HepG2 (cell line): Measurements from ENCODE around the gene BTBD3. TPM values are rescaled to one million over a fixed set of nuclear protein-coding genes. Genes with fewer than 3 reads are reported as not detected.

Experiments used
- ATAC-seq: fragments of 200-7000 bp; cut with Tn5 transposase; 3 replicates; pipeline ENCODE4 v1.9.1; 2020; ENCODE audit warnings: mild to moderate bottlenecking, moderate library complexity
- BruUV-seq: library from RNA; stranded (reverse); fragments of 400-500 nt; replicated peaks from 2 replicates; lab custom pipeline; 2021; lab: Mats Ljungman, UMichigan
- CTCF ChIA-PET: fragments of 300-600 bp; formaldehyde crosslinking; extraction: SDS; loops from one replicate; lab custom pipeline; 2021; ENCODE audit warnings: low total read pairs, inconsistent platforms, low intra/inter-chr PET ratio; lab: Yijun Ruan, JAX
- POLR2A ChIA-PET: fragments of 350-600 bp; sonication (Branson Sonifier 250); formaldehyde crosslinking; loops from one replicate; lab custom pipeline; 2020; ENCODE audit warnings: antibody characterized with exemption, inconsistent platforms; lab: Yijun Ruan, JAX
- DNase-seq: peaks from one replicate; pipeline ENCODE4 v3.0.0-alpha.2; 2015; ENCODE audit warnings: low spot score
- FAIRE-seq: peaks from 3 replicates; lab custom pipeline; 2011; peaks lifted over from hg19 to GRCh38; lab: Jason Lieb, UNC
- H2AFZ ChIP-seq: one replicate; pipeline ENCODE4 v1.6.1; 2011; ENCODE audit warnings: low read length, inconsistent platforms
- H3K27ac ChIP-seq: fragments of 300-600 bp; 3 replicates; pipeline ENCODE4 v1.8.0; 2011; ENCODE audit warnings: mixed run types, mild to moderate bottlenecking, mixed read lengths, low read length, inconsistent platforms; ENCODE audit not compliant: insufficient read depth; ENCODE audit errors: extremely low read length
- H3K27me3 ChIP-seq, 2 experiments: fragments of 200-600 bp in 1 of 2; 2 replicates in 1 of 2; 3 replicates in 1 of 2; pipeline versions ENCODE4 v1.6.0 to v1.8.0; 2011; ENCODE audit warnings: low read length in 2 of 2, mild to moderate bottlenecking in 2 of 2, moderate library complexity in 2 of 2, inconsistent platforms in 1 of 2; ENCODE audit not compliant: insufficient read depth in 2 of 2, control insufficient read depth in 1 of 2
- H3K36me3 ChIP-seq, 2 experiments: fragments of 200-600 bp in 1 of 2; replicated peaks in 1 of 2; 2 replicates in 1 of 2; 3 replicates in 1 of 2; pipeline versions ENCODE4 v1.5.1 to v1.8.0; 2011; ENCODE audit warnings: low read length in 2 of 2, inconsistent platforms in 1 of 2; ENCODE audit not compliant: insufficient read depth in 2 of 2, control insufficient read depth in 1 of 2
- H3K4me1 ChIP-seq: 2 replicates; pipeline ENCODE4 v1.5.1; 2012; ENCODE audit warnings: low read length, inconsistent platforms; ENCODE audit not compliant: insufficient read depth
- H3K4me2 ChIP-seq: 2 replicates; pipeline ENCODE4 v1.6.0; 2011; ENCODE audit warnings: low read depth, low read length, inconsistent platforms
- H3K4me3 ChIP-seq, 3 experiments: fragments of 200-600 bp in 1 of 3; sonication (generic), shearing (Covaris generic) in 1 of 3; replicated peaks in 1 of 3; 2 replicates each; pipeline ENCODE4 v1.5.1; 2011 to 2016; ENCODE audit warnings: low read length in 3 of 3, inconsistent platforms in 2 of 3, low read depth in 2 of 3, mild to moderate bottlenecking in 2 of 3, control low read depth in 1 of 3, mixed read lengths in 1 of 3; ENCODE audit not compliant: insufficient read depth in 1 of 3
- H3K79me2 ChIP-seq: one replicate; pipeline ENCODE4 v1.6.1; 2011; ENCODE audit warnings: low read length, inconsistent platforms; ENCODE audit not compliant: insufficient read depth
- H3K9ac ChIP-seq: 2 replicates; pipeline ENCODE4 v1.6.0; 2011; ENCODE audit warnings: mild to moderate bottlenecking, low read depth, low read length, inconsistent platforms; ENCODE audit not compliant: insufficient read depth
- H3K9me3 ChIP-seq: 2 replicates; pipeline ENCODE4 v1.5.1; 2012; ENCODE audit warnings: mild to moderate bottlenecking, low read length
- H4K20me1 ChIP-seq: 2 replicates; pipeline ENCODE4 v1.6.0; 2011; ENCODE audit warnings: inconsistent platforms, mild to moderate bottlenecking, low read length, moderate library complexity; ENCODE audit not compliant: insufficient read depth
- AGO2 ChIP-seq: fragments of 200-400 bp; formaldehyde crosslinking; optimal IDR thresholded peaks from 2 replicates; pipeline ENCODE3; 2017; ENCODE audit warnings: mild to moderate bottlenecking, low read depth, low read length, moderate library complexity
- EEA1 ChIP-seq: sonication (generic); formaldehyde crosslinking; IDR thresholded peaks from 2 replicates; pipeline ENCODE4 v1.5.1; 2020; ENCODE audit warnings: mild to moderate bottlenecking, missing genetic modification reagents, borderline replicate concordance
- MXD4 ChIP-seq: IDR thresholded peaks from 2 replicates; pipeline ENCODE4 v1.6.1; 2016; ENCODE audit warnings: mild to moderate bottlenecking, missing biosample characterization, missing genetic modification reagents
- PHB2 ChIP-seq: fragments of 450-650 bp; IDR thresholded peaks from 2 replicates; pipeline ENCODE4 v1.6.1; 2018; ENCODE audit not compliant: partially characterized antibody
- RBM22 ChIP-seq: fragments of 200-400 bp; formaldehyde crosslinking; optimal IDR thresholded peaks from 2 replicates; pipeline ENCODE3; 2017; ENCODE audit warnings: mild to moderate bottlenecking, low read length, moderate library complexity
- ZNF12 ChIP-seq: sonication (generic); formaldehyde crosslinking; IDR thresholded peaks from 2 replicates; pipeline ENCODE4 v1.5.0; 2020; ENCODE audit warnings: missing genetic modification reagents
- ZNF44 ChIP-seq: sonication (generic); formaldehyde crosslinking; IDR thresholded peaks from 2 replicates; pipeline ENCODE4 v1.5.1; 2020; ENCODE audit warnings: mild to moderate bottlenecking, missing genetic modification reagents
- ZNF619 ChIP-seq: sonication (generic); formaldehyde crosslinking; IDR thresholded peaks from 2 replicates; pipeline ENCODE4 v1.4.0; 2020; ENCODE audit warnings: mild to moderate bottlenecking, missing genetic modification reagents
- ZNF713 ChIP-seq: sonication (generic); formaldehyde crosslinking; IDR thresholded peaks from 2 replicates; pipeline ENCODE4 v1.4.0; 2020; ENCODE audit warnings: mild to moderate bottlenecking, missing genetic modification reagents
- WGBS: methylation state at CpG from one replicate; pipeline ENCODE4 v1.1.6; 2017; ENCODE audit warnings: low lambda C conversion rate; 5-methylcytosine and 5-hydroxymethylcytosine counted together
- in situ Hi-C: cut with HindIII; loops from 2 replicates; pipeline ENCODE4 v1.10.0; 2017; ENCODE audit warnings: low pct_unique_long_range_greater_than_20kb; ENCODE audit not compliant: extremely low pct_ligation_motif_present
- intact Hi-C: fragments of 100-400 bp; cut with micrococcal nuclease; formaldehyde crosslinking; loops from one replicate; pipeline ENCODE4 v1.10.0; 2022; ENCODE audit not compliant: unreplicated experiment
- polyA plus RNA-seq, 8 experiments: library from polyadenylated mRNA; depleted of rRNA in 3 of 8; stranded (reverse) in 7 of 8; unstranded in 1 of 8; fragments of >200 nt; fragmentation: Illumina TruSeq in 4 of 8; extraction: Trizol in 4 of 8; gene quantifications; 2 replicates each; pipeline versions ENCODE4 v1.2.1 to v1.2.3, GENCODE V29; 2011 to 2016; ENCODE audit warnings: low read depth in 4 of 8, missing spikeins in 1 of 8, mixed read lengths in 1 of 8; ENCODE audit not compliant: insufficient read depth in 1 of 8
- total RNA-seq, 5 experiments: library from RNA; depleted of rRNA; stranded (reverse); fragments of >200 nt; fragmentation: Illumina TruSeq; extraction: Trizol; gene quantifications; 2 replicates each; pipeline ENCODE4 v1.2.3, GENCODE V29; 2016; ENCODE audit warnings: low read depth in 1 of 5
- TF ChIP-seq, protein P1 (sequence below): sonication (generic); formaldehyde crosslinking; IDR thresholded peaks from 2 replicates; pipeline ENCODE4 v1.4.0; 2020; ENCODE audit warnings: missing genetic modification reagents, borderline replicate concordance
- TF ChIP-seq, protein P2 (sequence below): sonication (generic); formaldehyde crosslinking; IDR thresholded peaks from 2 replicates; pipeline ENCODE4 v1.8.0; 2022; ENCODE audit warnings: mild to moderate bottlenecking, missing genetic modification reagents, borderline replicate concordance
- TF ChIP-seq, protein P3 (sequence below): sonication (generic); formaldehyde crosslinking; conservative IDR thresholded peaks from 2 replicates; pipeline ENCODE4 v1.8.1; 2023; ENCODE audit warnings: missing genetic modification reagents

The BTBD3 gene
- total and polyA plus RNA-seq, 2 of the 13 experiments (the other 11 are each of a cell fraction or from before 2014, with no cell fraction given) = 32.2 to 41.8 TPM

DNA sequence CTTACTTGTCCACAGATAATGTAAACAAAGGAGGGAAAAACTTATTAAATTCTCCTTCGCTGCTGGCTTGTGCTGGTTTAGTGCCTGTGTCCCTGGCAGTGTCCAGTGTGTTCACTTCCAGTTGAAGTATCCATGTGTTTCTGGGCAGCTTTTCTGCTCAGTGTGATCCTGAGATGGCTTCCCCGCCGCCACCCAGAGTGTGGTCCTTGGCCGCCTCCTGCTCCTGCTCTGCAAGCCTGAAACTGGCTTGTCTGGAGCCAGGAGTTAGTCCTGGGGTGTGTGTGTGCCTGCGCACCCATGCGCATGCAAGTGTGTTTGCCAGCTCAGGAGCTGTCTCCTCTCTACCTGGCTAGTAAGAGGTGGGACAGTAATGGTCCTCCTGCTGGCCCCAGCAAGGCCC lies 7.2 kb downstream of the BTBD3 start:
- Histone ChIP-seq H4K20me1 (no peaks in the 10 kb centered on the region), H3K36me3 (peaks cover 11 to 44% of the 10 kb centered on the region in 2 experiments; a peak in 4 of 5 replicates), H3K4me2 (no peak overlapping the region), H3K27me3 (no peaks in the 10 kb centered on the region), H3K9me3 (no peaks in the 10 kb centered on the region), H3K4me1 (no peaks in the 10 kb centered on the region), H2AFZ (no peak overlapping the region), H3K4me3 (no peak overlapping the region), H3K79me2 (no peaks in the 10 kb centered on the region), H3K27ac (no peak overlapping the region), H3K9ac (no peak overlapping the region)
- in situ Hi-C loops = no loop called here
- WGBS = 92% methylated on average over 6 of the region's 6 CpGs
- ATAC-seq = no peak; the same call in 2 of the 3 replicates
- intact Hi-C loops = no loop called here
- peak; percentile 39 for TF ChIP-seq AGO2
- TF ChIP-seq RBM22 = peak; percentile 80
- no peak for TF ChIP-seq EEA1
- TF ChIP-seq ZNF619 (CRISPR knock-in tag) = no peak
- CTCF ChIA-PET = no interaction called here
- no peak for FAIRE-seq
- POLR2A ChIA-PET = no interaction called here
- DNase-seq = no peak
- BruUV-seq = no TSS peak

- H3K4me1 ChIP-seq = no peaks in the 10 kb centered on the region
- no peak overlapping the region for H3K27ac ChIP-seq
- intact Hi-C loops = loop anchor here (2.0 kb wide), 1 partner anchor 14 kb away; no protein-coding TSS in a partner anchor
- no peaks in the 10 kb centered on the region for H3K9me3 ChIP-seq
- no peak overlapping the region for H2AFZ ChIP-seq
- no peak overlapping the region for H3K4me3 ChIP-seq
- WGBS = 96% methylated on average over 4 of the region's 4 CpGs
- in situ Hi-C loops = no loop called here
- no peaks in the 10 kb centered on the region for H3K79me2 ChIP-seq
- TF ChIP-seq ZNF12 (CRISPR knock-in tag) (no peak), MXD4 (CRISPR knock-in tag) (no peak), PHB2 (no peak), ZNF44 (CRISPR knock-in tag) (no peak), ZNF713 (CRISPR knock-in tag) (no peak)
- TF ChIP-seq, protein P1, sequence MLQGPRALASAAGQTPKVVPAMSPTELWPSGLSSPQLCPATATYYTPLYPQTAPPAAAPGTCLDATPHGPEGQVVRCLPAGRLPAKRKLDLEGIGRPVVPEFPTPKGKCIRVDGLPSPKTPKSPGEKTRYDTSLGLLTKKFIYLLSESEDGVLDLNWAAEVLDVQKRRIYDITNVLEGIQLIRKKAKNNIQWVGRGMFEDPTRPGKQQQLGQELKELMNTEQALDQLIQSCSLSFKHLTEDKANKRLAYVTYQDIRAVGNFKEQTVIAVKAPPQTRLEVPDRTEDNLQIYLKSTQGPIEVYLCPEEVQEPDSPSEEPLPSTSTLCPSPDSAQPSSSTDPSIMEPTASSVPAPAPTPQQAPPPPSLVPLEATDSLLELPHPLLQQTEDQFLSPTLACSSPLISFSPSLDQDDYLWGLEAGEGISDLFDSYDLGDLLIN (CRISPR knock-in tag) = no peak
- TF ChIP-seq, protein P2, sequence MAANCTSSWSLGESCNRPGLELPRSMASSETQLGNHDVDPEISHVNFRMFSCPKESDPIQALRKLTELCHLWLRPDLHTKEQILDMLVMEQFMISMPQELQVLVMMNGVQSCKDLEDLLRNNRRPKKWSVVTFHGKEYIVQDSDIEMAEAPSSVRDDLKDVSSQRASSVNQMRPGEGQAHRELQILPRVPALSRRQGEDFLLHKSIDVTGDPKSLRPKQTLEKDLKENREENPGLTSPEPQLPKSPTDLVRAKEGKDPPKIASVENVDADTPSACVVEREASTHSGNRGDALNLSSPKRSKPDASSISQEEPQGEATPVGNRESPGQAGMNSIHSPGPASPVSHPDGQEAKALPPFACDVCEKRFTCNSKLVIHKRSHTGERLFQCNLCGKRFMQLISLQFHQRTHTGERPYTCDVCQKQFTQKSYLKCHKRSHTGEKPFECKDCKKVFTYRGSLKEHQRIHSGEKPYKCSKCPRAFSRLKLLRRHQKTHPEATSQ (CRISPR knock-in tag) = no peak
- TF ChIP-seq, protein P3, sequence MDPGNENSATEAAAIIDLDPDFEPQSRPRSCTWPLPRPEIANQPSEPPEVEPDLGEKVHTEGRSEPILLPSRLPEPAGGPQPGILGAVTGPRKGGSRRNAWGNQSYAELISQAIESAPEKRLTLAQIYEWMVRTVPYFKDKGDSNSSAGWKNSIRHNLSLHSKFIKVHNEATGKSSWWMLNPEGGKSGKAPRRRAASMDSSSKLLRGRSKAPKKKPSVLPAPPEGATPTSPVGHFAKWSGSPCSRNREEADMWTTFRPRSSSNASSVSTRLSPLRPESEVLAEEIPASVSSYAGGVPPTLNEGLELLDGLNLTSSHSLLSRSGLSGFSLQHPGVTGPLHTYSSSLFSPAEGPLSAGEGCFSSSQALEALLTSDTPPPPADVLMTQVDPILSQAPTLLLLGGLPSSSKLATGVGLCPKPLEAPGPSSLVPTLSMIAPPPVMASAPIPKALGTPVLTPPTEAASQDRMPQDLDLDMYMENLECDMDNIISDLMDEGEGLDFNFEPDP (CRISPR knock-in tag) = no peak
- peaks cover 9 to 39% of the 10 kb centered on the region in 2 experiments; a peak in 4 of 5 replicates for H3K36me3 ChIP-seq
- no peak overlapping the region for H3K9ac ChIP-seq
- H3K27me3 ChIP-seq = no peaks in the 10 kb centered on the region
- FAIRE-seq (no peak), DNase-seq (no peak), ATAC-seq (no peak)
- no peaks in the 10 kb centered on the region for H4K20me1 ChIP-seq
- H3K4me2 ChIP-seq = no peak overlapping the region
- BruUV-seq = no TSS peak
- POLR2A ChIA-PET = no interaction called here
- CTCF ChIA-PET = no interaction called here
Observed at GRCh38 chr20:11926292-11926998, 8.8 kb downstream of the BTBD3 start.
